ENCODE measurements around the gene IFNL1. TPM values are rescaled to one million over a fixed set of nuclear protein-coding genes. Genes with fewer than 3 reads are reported as not detected.
"Not testable (repeated sequence)": the region's sequence is repeated elsewhere in the genome, so short reads cannot be mapped to it uniquely, and the experiment has no call there.

Gene IFNL1
- total RNA-seq, 1 donor: not detected

DNA sequence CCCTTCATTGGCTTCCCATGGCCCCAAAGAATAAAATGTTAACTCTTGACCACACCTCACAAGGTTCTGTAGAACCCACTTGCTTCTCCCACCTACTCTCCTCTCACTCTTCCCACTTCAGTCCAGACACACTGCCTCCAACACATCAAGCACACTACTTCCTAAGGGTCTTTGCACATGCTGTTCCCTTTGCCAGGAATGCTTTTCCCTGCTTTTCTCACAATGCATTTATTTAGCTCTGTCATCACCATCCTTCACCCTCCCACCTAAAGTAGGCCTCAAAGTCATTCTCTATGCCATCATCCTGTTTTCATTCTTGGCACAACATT lies 7.9 kb downstream of the IFNL1 start:
- H3K4me3 ChIP-seq (ENCODE audit: low read depth, low read length): no peak overlapping the region
- no peak for DNase-seq (ENCODE audit: low read depth)
- TF ChIP-seq, protein P1, sequence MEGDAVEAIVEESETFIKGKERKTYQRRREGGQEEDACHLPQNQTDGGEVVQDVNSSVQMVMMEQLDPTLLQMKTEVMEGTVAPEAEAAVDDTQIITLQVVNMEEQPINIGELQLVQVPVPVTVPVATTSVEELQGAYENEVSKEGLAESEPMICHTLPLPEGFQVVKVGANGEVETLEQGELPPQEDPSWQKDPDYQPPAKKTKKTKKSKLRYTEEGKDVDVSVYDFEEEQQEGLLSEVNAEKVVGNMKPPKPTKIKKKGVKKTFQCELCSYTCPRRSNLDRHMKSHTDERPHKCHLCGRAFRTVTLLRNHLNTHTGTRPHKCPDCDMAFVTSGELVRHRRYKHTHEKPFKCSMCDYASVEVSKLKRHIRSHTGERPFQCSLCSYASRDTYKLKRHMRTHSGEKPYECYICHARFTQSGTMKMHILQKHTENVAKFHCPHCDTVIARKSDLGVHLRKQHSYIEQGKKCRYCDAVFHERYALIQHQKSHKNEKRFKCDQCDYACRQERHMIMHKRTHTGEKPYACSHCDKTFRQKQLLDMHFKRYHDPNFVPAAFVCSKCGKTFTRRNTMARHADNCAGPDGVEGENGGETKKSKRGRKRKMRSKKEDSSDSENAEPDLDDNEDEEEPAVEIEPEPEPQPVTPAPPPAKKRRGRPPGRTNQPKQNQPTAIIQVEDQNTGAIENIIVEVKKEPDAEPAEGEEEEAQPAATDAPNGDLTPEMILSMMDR (IDR thresholded peaks at IDR 0.05; ENCODE audit: insufficient read depth, low read length): no peak

DNA sequence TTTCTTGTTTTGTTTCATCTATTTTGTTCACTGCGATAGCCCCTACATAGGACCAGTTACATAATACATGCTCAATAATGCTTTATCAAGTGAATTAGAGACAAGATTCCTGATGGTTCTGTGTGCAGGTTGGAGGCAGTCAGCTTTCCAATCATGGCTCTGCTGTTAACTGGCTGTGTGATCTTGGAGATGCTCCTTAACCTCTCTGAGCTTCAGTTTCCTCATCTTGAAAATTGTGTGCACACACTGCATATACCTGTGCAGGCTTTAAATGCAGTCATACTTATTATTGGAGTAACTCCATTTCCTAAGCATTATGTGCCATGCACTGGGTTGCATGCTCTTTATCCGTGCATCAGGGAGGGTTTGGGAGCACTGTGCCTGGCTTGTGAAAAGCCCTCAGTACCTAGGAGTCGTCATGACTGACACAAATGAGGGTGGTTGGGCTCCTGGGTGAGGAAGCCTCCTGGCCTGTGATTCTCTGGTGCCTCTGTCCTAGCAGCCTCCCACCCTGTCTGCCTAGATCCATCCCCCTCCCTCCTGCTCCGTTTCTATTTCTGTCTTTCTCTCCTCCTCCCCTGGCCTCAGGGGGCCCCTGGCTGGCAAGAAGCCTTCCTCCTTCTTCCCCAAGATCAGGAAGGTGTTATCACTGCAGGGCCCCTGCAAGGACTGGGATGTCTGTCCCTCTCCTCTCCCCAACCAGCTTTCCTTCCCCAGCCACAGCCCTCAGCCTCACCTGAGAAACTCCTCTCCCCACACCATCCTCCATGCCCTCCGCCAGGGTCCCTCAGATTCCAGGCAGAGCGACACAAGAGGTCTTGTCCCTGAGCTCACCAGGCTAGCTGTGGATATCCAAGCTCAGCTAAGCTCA lies 8.7 kb downstream of the IFNL1 start:
- TF ChIP-seq, protein P1 (IDR thresholded peaks at IDR 0.05; ENCODE audit: insufficient read depth, low read length): no peak
- DNase-seq (ENCODE audit: low read depth): no peak
- no peak overlapping the region for H3K4me3 ChIP-seq (ENCODE audit: low read depth, low read length)

DNA sequence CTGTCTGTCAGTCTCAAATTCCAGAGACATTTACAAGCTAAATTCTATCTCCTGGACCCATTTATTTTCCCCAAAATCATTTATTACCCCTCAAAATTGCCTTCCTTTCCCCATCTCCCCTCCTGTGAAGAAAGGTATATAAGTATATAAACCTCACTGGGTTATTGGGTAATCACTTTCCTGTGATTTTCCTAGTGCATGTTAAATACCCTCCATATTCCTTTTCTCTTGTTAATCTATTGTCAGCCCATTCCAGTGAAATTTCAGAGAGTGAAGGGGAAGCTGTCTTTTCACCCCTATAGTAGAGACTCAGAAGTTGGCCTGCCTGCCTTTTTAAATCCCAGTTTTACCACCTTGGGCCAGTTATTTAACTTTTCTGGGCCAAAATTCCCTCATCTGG lies 9.9 kb downstream of the IFNL1 start:
- TF ChIP-seq, protein P1 (IDR thresholded peaks at IDR 0.05; ENCODE audit: insufficient read depth, low read length): no peak
- no peak for DNase-seq (ENCODE audit: low read depth)
- no peak overlapping the region for H3K4me3 ChIP-seq (ENCODE audit: low read depth, low read length)

DNA sequence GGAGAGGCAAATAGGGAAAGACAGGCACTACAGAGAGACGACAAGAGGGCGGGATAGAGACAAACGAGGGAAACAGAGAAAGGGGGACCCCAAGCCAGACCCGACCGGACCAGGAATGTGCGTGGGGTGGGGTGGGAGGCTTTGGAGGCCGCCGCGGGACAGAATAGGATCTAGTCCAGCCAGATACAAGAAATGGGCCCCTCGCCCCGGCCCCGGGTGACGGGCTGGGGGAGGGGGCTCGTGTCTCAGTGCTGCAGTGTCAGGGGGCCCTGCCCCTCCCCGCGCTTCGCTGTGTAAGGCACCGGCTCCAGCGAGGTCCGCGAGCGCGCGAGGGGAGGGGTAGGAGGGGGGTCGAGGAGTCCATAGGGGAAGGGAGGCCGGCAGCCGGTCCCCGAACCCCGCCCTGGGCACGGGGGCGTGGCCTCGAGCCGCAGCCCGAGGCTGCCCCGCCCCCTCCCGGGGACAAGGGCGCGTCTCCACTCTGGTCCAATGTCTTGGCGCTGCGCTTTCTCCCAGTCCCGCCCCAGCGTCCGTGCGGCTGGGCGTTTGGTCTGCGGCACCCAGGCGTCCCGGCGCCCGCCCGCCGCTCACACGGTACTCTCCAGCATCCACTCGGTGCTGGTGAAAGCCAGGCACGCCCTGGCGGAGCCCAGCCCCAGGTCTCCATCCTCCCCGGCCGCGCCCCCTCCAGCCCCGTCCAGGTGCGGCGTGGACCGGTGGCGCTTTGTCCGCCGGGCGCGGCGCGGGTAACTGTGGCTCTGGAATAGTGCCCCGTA lies 11.0 kb downstream of the IFNL1 start:
- H3K4me3 ChIP-seq (ENCODE audit: low read depth, low read length): peak overlapping the region; percentile 28
- DNase-seq (ENCODE audit: low read depth): no peak
- TF ChIP-seq, protein P1 (IDR thresholded peaks at IDR 0.05; ENCODE audit: insufficient read depth, low read length): no peak

DNA sequence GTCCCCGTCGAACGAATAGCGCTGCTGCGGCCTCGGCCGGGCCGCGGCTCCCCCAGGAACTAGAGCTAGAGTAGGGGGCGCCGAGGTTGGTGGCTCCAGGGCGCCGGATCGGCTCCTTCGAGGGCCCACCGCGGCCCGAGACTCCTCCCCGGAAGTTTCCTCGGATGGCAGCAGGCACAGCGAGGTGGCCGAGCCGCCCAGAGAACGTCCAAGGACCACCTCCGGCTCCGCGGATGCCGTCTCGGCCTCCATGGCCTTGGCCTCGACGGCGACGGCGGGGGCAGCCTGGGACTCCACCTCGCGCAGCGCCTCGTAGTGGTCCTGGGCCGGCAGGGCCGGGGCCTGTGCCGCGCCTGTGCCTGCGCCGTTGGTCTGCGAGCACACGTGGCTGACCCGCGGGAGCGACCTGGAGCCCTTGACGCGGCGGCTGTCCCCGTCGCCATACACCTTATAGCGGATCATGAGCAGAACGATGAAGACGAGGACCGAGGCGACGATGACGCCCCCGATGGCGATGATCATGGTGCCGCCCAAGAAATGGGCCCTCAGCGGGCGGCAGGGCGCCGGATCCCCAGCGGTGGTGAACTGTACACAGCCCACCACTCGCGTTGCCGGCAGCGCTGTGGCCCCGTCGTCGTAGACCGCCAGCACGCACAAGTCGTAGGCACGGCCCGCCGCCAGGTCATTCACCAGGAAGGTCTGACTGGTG lies 11.8 kb downstream of the IFNL1 start:
- TF ChIP-seq, protein P1 (IDR thresholded peaks at IDR 0.05; ENCODE audit: insufficient read depth, low read length): no peak
- H3K4me3 ChIP-seq (ENCODE audit: low read depth, low read length): no peak overlapping the region
- no peak for DNase-seq (ENCODE audit: low read depth)

DNA sequence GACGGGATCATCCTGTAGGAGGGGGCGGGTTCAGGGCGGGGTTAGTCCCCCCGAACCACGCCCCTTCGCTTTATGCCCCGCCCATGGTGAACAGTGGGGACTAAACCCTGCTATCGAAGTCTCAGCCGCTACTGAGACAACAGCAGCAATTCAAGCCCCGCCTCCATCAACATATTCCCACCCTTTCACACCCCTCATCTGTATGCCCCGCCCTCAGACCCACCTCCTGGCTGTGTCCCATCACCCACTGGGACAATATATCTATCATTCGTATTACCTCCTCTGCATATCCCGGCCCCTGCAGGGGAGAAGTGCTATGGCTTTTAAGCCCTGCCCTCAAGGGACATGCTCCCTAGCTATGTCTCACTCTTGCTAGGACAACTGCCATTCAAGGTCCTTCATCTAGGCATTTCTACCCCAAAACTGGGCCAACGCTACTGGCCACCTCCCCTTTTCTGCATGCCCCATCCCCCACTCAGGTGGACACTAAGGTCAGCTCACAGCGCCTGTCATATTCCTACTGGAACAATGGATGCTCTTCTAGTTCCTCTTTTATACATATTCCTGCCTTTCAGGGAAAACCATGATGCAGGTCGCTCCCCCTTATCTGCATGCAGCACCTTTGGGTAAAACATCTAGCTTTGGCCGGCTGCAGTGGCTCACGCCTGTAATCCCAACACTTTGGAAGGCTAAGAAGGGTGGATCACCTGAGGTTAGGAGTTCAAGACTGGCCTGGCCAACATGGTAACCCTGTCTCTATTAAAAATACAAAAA lies 12.5 kb downstream of the IFNL1 start:
- DNase-seq (ENCODE audit: low read depth): no peak
- no peak overlapping the region for H3K4me3 ChIP-seq (ENCODE audit: low read depth, low read length)
- TF ChIP-seq, protein P1 (IDR thresholded peaks at IDR 0.05; ENCODE audit: insufficient read depth, low read length): no peak

DNA sequence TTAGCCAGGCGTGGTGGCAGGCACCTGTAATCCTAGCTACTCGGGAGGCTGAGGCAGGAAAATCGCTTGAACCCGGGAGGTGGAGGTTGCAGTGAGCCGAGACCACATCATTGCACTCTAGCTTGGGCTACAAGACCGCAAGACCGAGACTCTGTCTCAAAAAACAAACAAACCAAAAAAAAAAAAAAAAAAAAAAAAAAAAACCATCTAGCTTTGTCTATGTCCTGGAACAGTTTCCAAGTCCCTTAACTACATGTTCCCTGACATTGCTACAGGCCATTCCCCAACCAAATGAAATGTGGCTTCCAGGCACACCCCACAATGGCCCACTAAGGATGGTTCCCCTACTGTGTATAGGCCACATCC lies 13.1 kb downstream of the IFNL1 start:
- not testable (repeated sequence) for DNase-seq (ENCODE audit: low read depth); H3K4me3 ChIP-seq (ENCODE audit: low read depth, low read length)
